SK-N-SH (cell line): ENCODE results near the gene MAP3K3. TPM values are rescaled to one million over a fixed set of nuclear protein-coding genes. Genes with fewer than 3 reads are reported as not detected.

ENCODE experiments used
- CTCF ChIA-PET: fragments of 300-600, 350-600 bp; formaldehyde crosslinking; extraction: SDS; loops from one replicate; lab custom pipeline; 2021; lab: Yijun Ruan, JAX
- POLR2A ChIA-PET: fragments of 350-600 bp; sonication (Branson Sonifier 250); formaldehyde crosslinking; extraction: SDS; loops from one replicate; lab custom pipeline; 2020; ENCODE audit warnings: antibody characterized with exemption, inconsistent platforms; lab: Yijun Ruan, JAX
- DNase-seq: peaks from one replicate; pipeline ENCODE4 v3.0.0; 2012
- H2AFZ ChIP-seq: fragments of 200-600 bp; sonication (generic); 2 replicates; pipeline ENCODE4 v1.8.1; 2016; ENCODE audit warnings: antibody characterized with exemption, mild to moderate bottlenecking, low read depth
- H3F3A ChIP-seq: fragments of 200-600 bp; sonication (generic); replicated peaks from 2 replicates; pipeline ENCODE3; 2016; ENCODE audit warnings: antibody characterized with exemption, mild to moderate bottlenecking; ENCODE audit not compliant: insufficient read depth
- H3K27ac ChIP-seq, 2 experiments: fragments of 200-500 bp in 1 of 2; fragments of 200-600 bp in 1 of 2; sonication (Bioruptor generic) in 1 of 2; sonication (generic), shearing (Covaris generic) in 1 of 2; 2 replicates each; pipeline versions ENCODE4 v1.5.1 to v1.6.1; 2014 to 2016; ENCODE audit warnings: low read depth in 2 of 2, inconsistent platforms in 1 of 2, low read length in 1 of 2, mild to moderate bottlenecking in 1 of 2, mixed read lengths in 1 of 2
- H3K27me3 ChIP-seq: fragments of 200-600 bp; sonication (generic), shearing (Covaris generic); 2 replicates; pipeline ENCODE4 v1.6.1; 2016; ENCODE audit warnings: mixed run types; ENCODE audit not compliant: insufficient read depth
- H3K36me3 ChIP-seq, 2 experiments: fragments of 200-500 bp in 1 of 2; fragments of 200-600 bp in 1 of 2; sonication (Bioruptor generic) in 1 of 2; sonication (generic) in 1 of 2; replicated peaks in 1 of 2; 2 replicates each; pipeline versions ENCODE3 to v1.5.1; 2014 to 2016; ENCODE audit warnings: low read length in 1 of 2, mild to moderate bottlenecking in 1 of 2; ENCODE audit not compliant: insufficient read depth in 2 of 2, control insufficient read depth in 1 of 2
- H3K4me1 ChIP-seq, 2 experiments: fragments of 200-500 bp in 1 of 2; fragments of 200-600 bp in 1 of 2; sonication (Bioruptor generic) in 1 of 2; sonication (generic), shearing (Covaris generic) in 1 of 2; 2 replicates each; pipeline versions ENCODE4 v1.5.1 to v1.6.1; 2014 to 2016; ENCODE audit warnings: low read depth in 1 of 2, low read length in 1 of 2, mixed run types in 1 of 2; ENCODE audit not compliant: insufficient read depth in 2 of 2, control insufficient read depth in 1 of 2
- H3K4me2 ChIP-seq: fragments of 200-600 bp; sonication (generic), shearing (Covaris generic); 2 replicates; pipeline ENCODE4 v1.6.1; 2017; ENCODE audit warnings: mixed run types
- H3K4me3 ChIP-seq, 2 experiments: fragments of 200-500 bp in 1 of 2; fragments of 200-600 bp in 1 of 2; sonication (Bioruptor generic) in 1 of 2; sonication (generic), shearing (Covaris generic) in 1 of 2; 2 replicates each; pipeline versions ENCODE4 v1.5.1 to v1.8.1; 2014 to 2016; ENCODE audit warnings: low read depth in 2 of 2, inconsistent platforms in 1 of 2, low read length in 1 of 2, mild to moderate bottlenecking in 1 of 2, mixed read lengths in 1 of 2, moderate library complexity in 1 of 2
- H3K79me2 ChIP-seq: fragments of 200-600 bp; sonication (generic); 2 replicates; pipeline ENCODE4 v1.8.1; 2017; ENCODE audit warnings: mild to moderate bottlenecking; ENCODE audit not compliant: insufficient read depth
- H3K9ac ChIP-seq: fragments of 200-600 bp; sonication (generic); 2 replicates; pipeline ENCODE4 v1.6.1; 2017; ENCODE audit warnings: mixed run types
- H3K9me2 ChIP-seq: fragments of 200-600 bp; sonication (generic); 2 replicates; pipeline ENCODE4 v1.6.1; 2017; ENCODE audit warnings: mixed run types
- H3K9me3 ChIP-seq: fragments of 200-600 bp; sonication (generic); 2 replicates; pipeline ENCODE4 v1.6.1; 2017; ENCODE audit warnings: mixed run types, mild to moderate bottlenecking, moderate library complexity
- H4K20me1 ChIP-seq: fragments of 200-600 bp; sonication (generic); 2 replicates; pipeline ENCODE4 v1.6.1; 2017; ENCODE audit warnings: mild to moderate bottlenecking, mixed run types; ENCODE audit not compliant: insufficient read depth
- CHD2 ChIP-seq: fragments of 150-350 bp; IDR thresholded peaks from 2 replicates; pipeline ENCODE4 v1.6.1; 2018; ENCODE audit warnings: low read length; ENCODE audit not compliant: partially characterized antibody
- CTCF ChIP-seq: fragments of 200-600 bp; sonication (generic); IDR thresholded peaks from 2 replicates; pipeline ENCODE4 v1.6.1; 2017; ENCODE audit warnings: antibody characterized with exemption, mild to moderate bottlenecking, moderate library complexity
- ELF1 ChIP-seq: IDR thresholded peaks from 2 replicates; pipeline ENCODE4 v1.4.0; 2012
- FOXJ3 ChIP-seq: sonication (generic); formaldehyde crosslinking; IDR thresholded peaks from 2 replicates; pipeline ENCODE4 v1.5.1; 2020; ENCODE audit warnings: mild to moderate bottlenecking, missing genetic modification reagents
- FOXM1 ChIP-seq: IDR thresholded peaks from 2 replicates; pipeline ENCODE4 v1.4.0; 2012; ENCODE audit warnings: low read depth, mild to moderate bottlenecking
- JUND ChIP-seq: IDR thresholded peaks from 2 replicates; pipeline ENCODE4 v1.4.0; 2012
- MAX ChIP-seq: IDR thresholded peaks from 2 replicates; pipeline ENCODE4 v1.4.0; 2012; ENCODE audit warnings: low read depth
- MEF2A ChIP-seq: IDR thresholded peaks from 2 replicates; pipeline ENCODE4 v1.4.0; 2012; ENCODE audit warnings: low read depth, borderline replicate concordance
- MXI1 ChIP-seq: IDR thresholded peaks from 2 replicates; pipeline ENCODE4 v1.6.1; 2012; ENCODE audit warnings: mild to moderate bottlenecking, low read depth, low read length, improper control_type of control experiment
- NFIC ChIP-seq: IDR thresholded peaks from 2 replicates; pipeline ENCODE4 v1.4.0; 2012; ENCODE audit warnings: borderline replicate concordance
- NRF1 ChIP-seq: IDR thresholded peaks from 2 replicates; pipeline ENCODE4 v1.6.1; 2012; ENCODE audit warnings: low read depth, mild to moderate bottlenecking, low read length
- POLR2AphosphoS5 ChIP-seq: IDR thresholded peaks from 2 replicates; pipeline ENCODE4 v1.6.1; 2012; ENCODE audit warnings: low read depth, low read length
- RAD21 ChIP-seq: IDR thresholded peaks from 2 replicates; pipeline ENCODE4 v1.6.1; 2012; ENCODE audit warnings: mild to moderate bottlenecking, low read length
- REST ChIP-seq: IDR thresholded peaks from 2 replicates; pipeline ENCODE4 v1.6.1; 2012; ENCODE audit warnings: mild to moderate bottlenecking, low read depth, low read length, moderate library complexity
- RXRA ChIP-seq: IDR thresholded peaks from 2 replicates; pipeline ENCODE4 v1.4.0; 2012; ENCODE audit warnings: low read depth, mild to moderate bottlenecking, borderline replicate concordance
- SMC3 ChIP-seq: IDR thresholded peaks from 2 replicates; pipeline ENCODE4 v1.6.1; 2012; ENCODE audit warnings: low read depth, low read length, improper control_type of control experiment
- TCF12 ChIP-seq: IDR thresholded peaks from 2 replicates; pipeline ENCODE4 v1.4.0; 2012
- USF1 ChIP-seq: IDR thresholded peaks from 2 replicates; pipeline ENCODE4 v1.4.0; 2012; ENCODE audit warnings: low read depth, borderline replicate concordance
- USF2 ChIP-seq: fragments of 150-350 bp; IDR thresholded peaks from 2 replicates; pipeline ENCODE4 v1.6.1; 2017; ENCODE audit warnings: antibody characterized with exemption, low read length, low read depth, borderline replicate concordance
- YY1 ChIP-seq: IDR thresholded peaks from 2 replicates; pipeline ENCODE4 v1.4.0; 2012; ENCODE audit warnings: low read depth, mild to moderate bottlenecking
- ZBTB33 ChIP-seq: IDR thresholded peaks from 2 replicates; pipeline ENCODE4 v1.4.0; 2012; ENCODE audit warnings: low read depth, borderline replicate concordance
- WGBS: methylation state at CpG from one replicate; pipeline ENCODE4 v1.1.6; 2017; ENCODE audit warnings: low lambda C conversion rate; 5-methylcytosine and 5-hydroxymethylcytosine counted together
- polyA plus RNA-seq, 3 experiments: library from polyadenylated mRNA; depleted of rRNA; stranded (reverse); fragments of >200 nt; gene quantifications; 2 replicates each; pipeline ENCODE4 v1.2.3, GENCODE V29; 2012

Gene MAP3K3
- polyA plus RNA-seq, 1 of the 3 experiments (the other 2 are of a cell fraction) = 25.3 TPM

DNA sequence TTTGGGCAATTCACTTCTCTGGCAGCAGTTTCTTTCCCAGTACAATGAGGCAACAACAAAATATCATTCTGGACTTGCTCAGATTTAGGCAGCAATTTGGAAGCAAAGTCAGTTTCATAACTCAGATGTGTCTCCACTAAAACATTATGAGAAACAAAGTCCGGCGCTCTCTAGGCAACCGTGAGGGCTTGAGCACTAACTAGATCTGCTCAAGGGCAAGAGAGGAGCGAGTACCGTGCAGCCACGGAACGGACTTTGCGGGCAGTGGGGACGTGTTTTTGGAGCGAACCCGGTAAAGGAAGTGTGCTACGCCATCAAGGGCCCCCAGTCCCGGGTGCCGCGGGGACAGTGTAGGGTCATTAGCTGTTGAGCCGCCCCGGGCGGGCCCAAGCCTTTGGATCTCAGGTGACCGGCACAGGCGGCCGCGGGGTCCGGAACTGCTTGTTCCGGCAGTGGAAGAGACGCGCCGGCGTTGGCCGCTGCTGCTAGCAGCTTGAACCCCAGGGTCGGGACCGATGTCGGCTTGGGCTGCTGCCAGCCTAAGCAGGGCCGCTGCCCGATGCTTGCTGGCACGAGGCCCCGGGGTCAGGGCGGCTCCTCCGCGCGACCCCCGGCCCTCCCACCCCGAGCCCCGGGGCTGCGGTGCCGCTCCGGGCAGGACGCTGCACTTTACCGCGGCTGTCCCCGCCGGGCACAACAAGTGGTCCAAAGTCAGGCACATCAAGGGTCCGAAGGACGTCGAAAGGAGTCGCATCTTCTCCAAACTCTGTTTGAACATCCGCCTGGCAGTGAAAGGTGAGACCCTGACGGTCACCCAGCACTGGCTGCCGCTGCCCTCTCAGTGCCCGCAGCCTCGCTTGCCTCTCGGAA is 21.4 kb upstream of the MAP3K3 start, which contains the start of gene TACO1:
Gene TACO1 (plus strand): TSS at position 327 of the 870 bp plus-strand sequence. CDS start 189 bp downstream, at position 516.
- no peaks in the 10 kb centered on the region for H3K9me3 ChIP-seq
- H4K20me1 ChIP-seq = no peaks in the 10 kb centered on the region
- H3F3A ChIP-seq = peaks cover 15% of the 10 kb centered on the region
- H3K4me2 ChIP-seq = peak within 1 kb of the TSS; percentile 88
- H3K79me2 ChIP-seq = peaks cover 21% of the 10 kb centered on the region
- H3K36me3 ChIP-seq = peaks cover 11 to 14% of the 10 kb centered on the region in 2 experiments
- H3K27me3 ChIP-seq = no peaks in the 10 kb centered on the region
- peaks cover 6 to 14% of the 10 kb centered on the region in 2 experiments; a peak in 2 of 4 replicates for H3K4me1 ChIP-seq
- 4% methylated on average over 40 of the region's 61 CpGs for WGBS
- H3K4me3 ChIP-seq = peak within 1 kb of the TSS; percentile 73 to 80
- H2AFZ ChIP-seq = peak within 1 kb of the TSS; percentile 98
- H3K9ac ChIP-seq = peak within 1 kb of the TSS; percentile 85
- ChIA-PET POLR2A (interaction anchor here (0.6 to 1.8 kb wide), 9 partner anchors 8 to 171 kb away, joined by 3 to 7 read pairs (median 3); partner anchors contain the start of gene MAP3K3), CTCF (interaction anchor here (1.1 to 29.2 kb wide), 7 partner anchors 10 to 167 kb away, joined by 4 to 827 read pairs (median 4); partner anchors contain the start of gene ACE)
- peak; percentile 96 for DNase-seq
- no peaks in the 10 kb centered on the region for H3K9me2 ChIP-seq
- peak within 1 kb of the TSS; percentile 51 to 73 for H3K27ac ChIP-seq
- peak; percentile 60; the same call in 1 of the 2 replicates for TF ChIP-seq ZBTB33
- peak; percentile 80; the same call in 1 of the 2 replicates for TF ChIP-seq NFIC
- TF ChIP-seq CHD2 = peak; percentile 91
- no peak for TF ChIP-seq MEF2A
- TF ChIP-seq POLR2AphosphoS5 = peak; percentile 92
- no peak for TF ChIP-seq NRF1
- TF ChIP-seq JUND = no peak; the same call in 1 of the 2 replicates
- peak; percentile 32; the same call in 1 of the 2 replicates for TF ChIP-seq FOXM1
- TF ChIP-seq FOXJ3 (CRISPR knock-in tag) = peak; percentile 52; the same call in 1 of the 2 replicates
- peak; percentile 79 for TF ChIP-seq MXI1
- peak; percentile 19; the same call in 1 of the 2 replicates for TF ChIP-seq USF2
- peak; percentile 77 for TF ChIP-seq REST
- peak; percentile 87 for TF ChIP-seq ELF1
- TF ChIP-seq CTCF = no peak
- TF ChIP-seq YY1 = peak; percentile 82
- TF ChIP-seq TCF12 = no peak; the same call in 1 of the 2 replicates
- TF ChIP-seq SMC3 = no peak
- peak; percentile 94 for TF ChIP-seq MAX
- TF ChIP-seq RXRA = no peak; the same call in 1 of the 2 replicates
- TF ChIP-seq USF1 = peak; percentile 63; the same call in 1 of the 2 replicates
- peak; percentile 21; the same call in 1 of the 2 replicates for TF ChIP-seq RAD21
